Neural progenitor cell (in vitro differentiated cells): Measurements from ENCODE around the gene RANBP1.

Source experiments
- CTCF ChIP-seq: fragments of 200-600 bp; sonication (generic); IDR thresholded peaks from 2 replicates; pipeline ENCODE4 v1.5.1; 2017; ENCODE audit warnings: antibody characterized with exemption, mild to moderate bottlenecking
- EZH2 ChIP-seq: fragments of 200-600 bp; sonication (generic); IDR thresholded peaks from 2 replicates; pipeline ENCODE4 v1.6.1; 2017; ENCODE audit warnings: antibody characterized with exemption, mild to moderate bottlenecking, moderate library complexity
- EZH2phosphoT487 ChIP-seq: fragments of 200-600 bp; sonication (generic); IDR thresholded peaks from 2 replicates; pipeline ENCODE4 v1.6.1; 2017; ENCODE audit warnings: antibody characterized with exemption

- TF ChIP-seq CTCF (no peak), EZH2 (no peak), EZH2phosphoT487 (no peak)
Measured at GRCh38 chr22:20108757-20109230, 7.1 kb upstream of the RANBP1 start.
